CD14-positive monocyte (primary cell): Measurements from ENCODE around the gene CDIPT. TPM values are rescaled to one million over a fixed set of nuclear protein-coding genes. Genes with fewer than 3 reads are reported as not detected.

Experiments used
- DNase-seq, 3 donors: peaks; one replicate each; pipeline ENCODE4 v3.0.0-alpha.2; 2011 to 2022
- H2AFZ ChIP-seq: 2 replicates; pipeline ENCODE4 v1.6.0; 2012; ENCODE audit warnings: mild to moderate bottlenecking, low read depth, low read length, inconsistent platforms; ENCODE audit not compliant: insufficient read depth, poor library complexity, severe bottlenecking
- H3K27ac ChIP-seq, 2 donors: 1 replicate in 1 of 2; 2 replicates in 1 of 2; pipeline ENCODE4 v1.5.1; 2012 to 2013; ENCODE audit warnings: low read length in 2 of 2, control low read depth in 1 of 2, inconsistent platforms in 1 of 2, low read depth in 1 of 2, mild to moderate bottlenecking in 1 of 2
- H3K27me3 ChIP-seq, 2 donors: one replicate each; pipeline versions ENCODE4 v1.6.0 to v1.6.1; 2011 to 2013; ENCODE audit warnings: low read length in 2 of 2; ENCODE audit not compliant: control insufficient read depth in 2 of 2, insufficient read depth in 2 of 2
- H3K36me3 ChIP-seq, 2 donors: replicated peaks in 1 of 2; 1 replicate in 1 of 2; 2 replicates in 1 of 2; pipeline versions ENCODE4 v1.5.1 to v1.6.1; 2012 to 2013; ENCODE audit warnings: low read length in 2 of 2, control low read depth in 1 of 2, inconsistent platforms in 1 of 2, mild to moderate bottlenecking in 1 of 2; ENCODE audit not compliant: insufficient read depth in 2 of 2, control insufficient read depth in 1 of 2
- H3K4me1 ChIP-seq, 2 donors: 1 replicate in 1 of 2; 2 replicates in 1 of 2; pipeline versions ENCODE4 v1.5.1 to v1.6.1; 2012 to 2013; ENCODE audit warnings: low read length in 2 of 2, control low read depth in 1 of 2, inconsistent platforms in 1 of 2, mild to moderate bottlenecking in 1 of 2, moderate library complexity in 1 of 2; ENCODE audit not compliant: insufficient read depth in 2 of 2, control insufficient read depth in 1 of 2
- H3K4me2 ChIP-seq: replicated peaks from 2 replicates; pipeline ENCODE3; 2012; ENCODE audit warnings: low read length, moderate library complexity, mild to moderate bottlenecking; ENCODE audit not compliant: poor library complexity, severe bottlenecking; ENCODE audit errors: extremely low read depth
- H3K4me3 ChIP-seq, 3 experiments: fragments of 200-600 bp in 1 of 3; sonication (generic) in 1 of 3; replicated peaks in 1 of 3; 1 replicate in 2 of 3; 2 replicates in 1 of 3; pipeline ENCODE4 v1.5.1; 2011 to 2013; ENCODE audit warnings: low read length in 3 of 3, mild to moderate bottlenecking in 3 of 3, control low read depth in 2 of 3, low read depth in 2 of 3, inconsistent platforms in 1 of 3, moderate library complexity in 1 of 3
- H3K79me2 ChIP-seq: 2 replicates; pipeline ENCODE4 v1.6.0; 2012; ENCODE audit warnings: mild to moderate bottlenecking, control low read depth, inconsistent platforms, low read length, moderate library complexity; ENCODE audit not compliant: insufficient read depth
- H3K9ac ChIP-seq: 2 replicates; pipeline ENCODE4 v1.6.0; 2017; ENCODE audit warnings: low read length, mild to moderate bottlenecking; ENCODE audit not compliant: insufficient read depth, poor library complexity, severe bottlenecking
- H3K9me3 ChIP-seq, 2 donors: replicated peaks in 1 of 2; 1 replicate in 1 of 2; 2 replicates in 1 of 2; pipeline versions ENCODE4 v1.5.1 to v1.6.1; 2012 to 2013; ENCODE audit warnings: low read length in 2 of 2, control low read depth in 1 of 2; ENCODE audit not compliant: control insufficient read depth in 1 of 2, insufficient read depth in 1 of 2
- H4K20me1 ChIP-seq: 2 replicates; pipeline ENCODE4 v1.6.0; 2012; ENCODE audit warnings: mild to moderate bottlenecking, low read length, control low read depth, moderate library complexity; ENCODE audit not compliant: insufficient read depth
- H3K27ac Mint-ChIP-seq, 7 donors: one replicate each; pipeline ENCODE4 v1.8.0; 2020; ENCODE audit warnings: mild to moderate bottlenecking in 7 of 7, mixed read lengths in 7 of 7, moderate library complexity in 6 of 7, inconsistent platforms in 2 of 7
- H3K27me3 Mint-ChIP-seq, 3 donors: one replicate each; pipeline ENCODE4 v1.8.0; 2021 to 2022; ENCODE audit warnings: low read depth in 3 of 3, mild to moderate bottlenecking in 3 of 3, mixed read lengths in 3 of 3, moderate library complexity in 3 of 3, inconsistent platforms in 1 of 3
- H3K36me3 Mint-ChIP-seq, 2 donors: one replicate each; pipeline ENCODE4 v1.8.0; 2020; ENCODE audit warnings: mixed read lengths in 2 of 2, inconsistent platforms in 1 of 2, mild to moderate bottlenecking in 1 of 2
- H3K4me1 Mint-ChIP-seq: one replicate; pipeline ENCODE4 v1.8.0; 2020; ENCODE audit warnings: mild to moderate bottlenecking, mixed read lengths
- H3K4me3 Mint-ChIP-seq, 2 donors: one replicate each; pipeline ENCODE4 v1.8.0; 2020; ENCODE audit warnings: mild to moderate bottlenecking in 2 of 2, mixed read lengths in 2 of 2, moderate library complexity in 1 of 2
- H3K9me3 Mint-ChIP-seq, 7 donors: one replicate each; pipeline ENCODE4 v1.8.0; 2020 to 2022; ENCODE audit warnings: mixed read lengths in 7 of 7, mild to moderate bottlenecking in 6 of 7, moderate library complexity in 6 of 7, inconsistent platforms in 2 of 7
- CTCF ChIP-seq: fragments of 200-600 bp; IDR thresholded peaks from one replicate; pipeline ENCODE4 v1.8.0; 2022; ENCODE audit warnings: antibody characterized with exemption, mild to moderate bottlenecking
- WGBS: methylation state at CpG from one replicate; pipeline ENCODE4 v1.1.5; 2013; ENCODE audit warnings: missing lambda C conversion rate; ENCODE audit not compliant: insufficient coverage; 5-methylcytosine and 5-hydroxymethylcytosine counted together
- intact Hi-C, 2 donors: fragments of 100-400 bp; cut with micrococcal nuclease; formaldehyde crosslinking; loops; one replicate each; pipeline versions ENCODE4 v1.15.0 to v1.15.1; 2023
- polyA plus RNA-seq, 3 donors: library from polyadenylated mRNA; depleted of rRNA in 1 of 3; unstranded in 2 of 3; stranded (reverse) in 1 of 3; fragments of 300-500 nt in 2 of 3; fragments of >200 nt in 1 of 3; fragmentation: Illumina TruSeq in 2 of 3; gene quantifications; 1 replicate in 2 of 3; 2 replicates in 1 of 3; pipeline ENCODE4 v1.2.3, GENCODE V29; 2012 to 2021

Gene CDIPT
- polyA plus RNA-seq, 3 donors: 67.2 to 98.8 (median 93.5) TPM

GRCh38 chr16:29840240-29840639 lies 22.8 kb downstream of the CDIPT start:
- H3K9me3 ChIP-seq: no peaks in the 10 kb centered on the region
- H4K20me1 ChIP-seq: peaks cover 75% of the 10 kb centered on the region
- no peak for DNase-seq
- Mint-ChIP-seq H3K4me1 (no peaks in the 10 kb centered on the region), H3K27ac (peak overlapping the region in 1 of 7 donors; percentile 26), H3K27me3 (no peaks in the 10 kb centered on the region), H3K4me3 (no peak overlapping the region), H3K9me3 (no peaks in the 10 kb centered on the region), H3K36me3 (peaks cover 80 to 97% of the 10 kb centered on the region in 2 donors)
- H3K36me3 ChIP-seq: peaks cover 91 to 96% of the 10 kb centered on the region in 2 donors
- no peak overlapping the region for H2AFZ ChIP-seq
- no peak overlapping the region for H3K9ac ChIP-seq
- no peak for TF ChIP-seq CTCF
- no peak overlapping the region for H3K27ac ChIP-seq
- intact Hi-C loops: no loop called here
- no peaks in the 10 kb centered on the region for H3K79me2 ChIP-seq
- whole genome bisulfite sequencing: 94% methylated on average over 10 of the region's 10 CpGs
- H3K4me3 ChIP-seq: no peak overlapping the region
- H3K4me2 ChIP-seq: no peak overlapping the region
- H3K27me3 ChIP-seq: no peaks in the 10 kb centered on the region
- no peaks in the 10 kb centered on the region for H3K4me1 ChIP-seq

- Mint-ChIP-seq H3K36me3 (peaks cover 76 to 97% of the 10 kb centered on the region in 2 donors), H3K9me3 (no peaks in the 10 kb centered on the region), H3K27me3 (no peaks in the 10 kb centered on the region), H3K27ac (no peak overlapping the region), H3K4me1 (no peaks in the 10 kb centered on the region), H3K4me3 (no peak overlapping the region)
- Histone ChIP-seq H3K4me1 (no peaks in the 10 kb centered on the region), H3K9me3 (no peaks in the 10 kb centered on the region), H3K4me3 (no peak overlapping the region), H3K27me3 (no peaks in the 10 kb centered on the region), H3K9ac (no peak overlapping the region), H3K27ac (no peak overlapping the region), H3K4me2 (no peak overlapping the region), H4K20me1 (peaks cover 76% of the 10 kb centered on the region), H2AFZ (no peak overlapping the region), H3K79me2 (no peaks in the 10 kb centered on the region), H3K36me3 (peaks cover 91 to 96% of the 10 kb centered on the region in 2 donors)
- TF ChIP-seq CTCF: no peak
- WGBS: 100% methylated on average over 3 of the region's 6 CpGs
- DNase-seq: no peak
- intact Hi-C loops: no loop called here
These were observed 23.2 kb downstream of the CDIPT start for GRCh38 chr16:29839822-29840221.
